ENCODE results near the gene SUN3.

SUN3 gene

DNA sequence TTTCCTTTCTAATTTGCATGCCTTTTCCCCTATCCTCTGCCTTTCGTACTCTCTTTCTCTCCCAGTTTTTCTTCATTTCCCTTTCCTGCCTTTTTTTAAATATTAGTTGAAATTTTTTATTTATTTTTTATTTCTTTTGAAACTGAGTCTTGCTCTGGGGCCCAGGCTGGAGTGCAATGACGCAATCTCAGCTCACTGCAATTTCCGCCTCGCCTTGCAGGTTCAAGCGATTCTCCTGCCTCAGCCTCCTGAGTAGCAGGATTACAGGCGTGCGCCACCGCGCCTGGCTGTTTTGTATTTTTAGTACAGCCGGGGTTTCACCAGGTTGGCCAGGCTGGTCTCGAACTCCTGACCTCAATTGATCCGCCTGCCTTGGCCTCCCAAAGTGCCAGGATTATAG is 29.5 kb downstream of the SUN3 start:
- no peaks in the 10 kb centered on the region for H3K9me3 ChIP-seq (replicated peaks; ENCODE audit: insufficient read depth, low read length)

DNA sequence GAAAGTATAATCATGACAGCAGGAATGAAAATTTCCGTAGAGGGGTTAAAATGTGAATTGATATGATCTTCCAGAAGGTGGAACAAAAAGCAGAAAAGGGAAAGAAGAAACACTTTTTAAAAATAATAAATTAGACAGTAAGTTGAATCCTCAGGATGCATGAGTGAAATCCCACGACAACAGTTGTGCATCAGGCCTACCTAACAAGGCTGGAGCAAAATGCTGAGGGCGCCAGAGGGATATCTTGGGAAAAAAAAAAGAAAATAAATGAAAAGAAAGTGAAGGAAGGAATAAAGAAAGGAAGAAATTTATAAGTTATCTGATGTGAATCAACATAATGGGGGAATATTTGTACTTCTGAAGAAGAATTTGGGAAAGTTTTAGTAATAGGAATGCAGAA is 36.5 kb downstream of the SUN3 start:
- DNase-seq = no peak
- Histone ChIP-seq H3K9ac (ENCODE audit: low read length) (peak overlapping the region; percentile 63; the same call in 1 of the 2 replicates), H3F3A (ENCODE audit: insufficient read depth, low read length) (peaks cover 14% of the 10 kb centered on the region), H3K79me2 (ENCODE audit: low read length) (no peaks in the 10 kb centered on the region), H3K4me2 (ENCODE audit: low read depth, low read length) (peak overlapping the region; percentile 76), H3K27ac (ENCODE audit: low read length) (peak overlapping the region; percentile 73), H3K4me3 (ENCODE audit: low read length) (peak overlapping the region; percentile 80), H3K36me3 (replicated peaks; ENCODE audit: insufficient read depth, low read length) (no peaks in the 10 kb centered on the region), H3K4me1 (ENCODE audit: low read length) (no peaks in the 10 kb centered on the region), H3K9me2 (replicated peaks; ENCODE audit: insufficient read depth, low read length) (no peaks in the 10 kb centered on the region), H2AFZ (ENCODE audit: low read length) (peak overlapping the region; percentile 88), H4K20me1 (ENCODE audit: insufficient read depth, low read length) (no peaks in the 10 kb centered on the region), H3K27me3 (replicated peaks; ENCODE audit: insufficient read depth, low read length) (no peaks in the 10 kb centered on the region), H3K9me3 (replicated peaks; ENCODE audit: insufficient read depth, low read length) (no peaks in the 10 kb centered on the region)
- no peak for TF ChIP-seq EZH2phosphoT487 (IDR thresholded peaks at IDR 0.05; ENCODE audit: low read length)
- no peak for TF ChIP-seq EZH2 (optimal IDR thresholded peaks at IDR 0.05; ENCODE audit: low read depth, low read length)
- no peak for TF ChIP-seq CTCF (IDR thresholded peaks at IDR 0.05; ENCODE audit: low read length)

More for the DNA sequence above, 29.5 kb downstream of the SUN3 start:
- Histone ChIP-seq H3K4me1 (ENCODE audit: low read length) (no peaks in the 10 kb centered on the region), H3F3A (ENCODE audit: insufficient read depth, low read length) (no peaks in the 10 kb centered on the region), H3K27ac (ENCODE audit: low read length) (no peak overlapping the region), H2AFZ (ENCODE audit: low read length) (no peak overlapping the region), H3K4me3 (ENCODE audit: low read length) (no peak overlapping the region), H3K79me2 (ENCODE audit: low read length) (no peaks in the 10 kb centered on the region), H4K20me1 (ENCODE audit: insufficient read depth, low read length) (no peaks in the 10 kb centered on the region), H3K27me3 (replicated peaks; ENCODE audit: insufficient read depth, low read length) (no peaks in the 10 kb centered on the region), H3K9me2 (replicated peaks; ENCODE audit: insufficient read depth, low read length) (no peaks in the 10 kb centered on the region), H3K36me3 (replicated peaks; ENCODE audit: insufficient read depth, low read length) (no peaks in the 10 kb centered on the region), H3K4me2 (ENCODE audit: low read depth, low read length) (no peak overlapping the region), H3K9ac (ENCODE audit: low read length) (no peak overlapping the region)
- TF ChIP-seq CTCF (IDR thresholded peaks at IDR 0.05; ENCODE audit: low read length) (no peak), EZH2phosphoT487 (IDR thresholded peaks at IDR 0.05; ENCODE audit: low read length) (no peak), EZH2 (optimal IDR thresholded peaks at IDR 0.05; ENCODE audit: low read depth, low read length) (no peak)
- no peak for DNase-seq

GRCh38 chr7:47991741-47992311 is 37.1 kb downstream of the SUN3 start:
- no peaks in the 10 kb centered on the region for H3K4me1 ChIP-seq (ENCODE audit: low read length)
- peak overlapping the region; percentile 63 for H3K9ac ChIP-seq (ENCODE audit: low read length)
- H2AFZ ChIP-seq (ENCODE audit: low read length) = peak overlapping the region; percentile 88
- TF ChIP-seq EZH2 (optimal IDR thresholded peaks at IDR 0.05; ENCODE audit: low read depth, low read length) (no peak), CTCF (IDR thresholded peaks at IDR 0.05; ENCODE audit: low read length) (peak; percentile 62), EZH2phosphoT487 (IDR thresholded peaks at IDR 0.05; ENCODE audit: low read length) (no peak)
- H3K27ac ChIP-seq (ENCODE audit: low read length) = peak overlapping the region; percentile 73
- H3K9me2 ChIP-seq (replicated peaks; ENCODE audit: insufficient read depth, low read length) = no peaks in the 10 kb centered on the region
- H3K9me3 ChIP-seq (replicated peaks; ENCODE audit: insufficient read depth, low read length) = no peaks in the 10 kb centered on the region
- H3K4me2 ChIP-seq (ENCODE audit: low read depth, low read length) = peak overlapping the region; percentile 76
- peaks cover 14% of the 10 kb centered on the region for H3F3A ChIP-seq (ENCODE audit: insufficient read depth, low read length)
- no peaks in the 10 kb centered on the region for H4K20me1 ChIP-seq (ENCODE audit: insufficient read depth, low read length)
- H3K79me2 ChIP-seq (ENCODE audit: low read length) = no peaks in the 10 kb centered on the region
- peak overlapping the region; percentile 80 for H3K4me3 ChIP-seq (ENCODE audit: low read length)
- no peaks in the 10 kb centered on the region for H3K36me3 ChIP-seq (replicated peaks; ENCODE audit: insufficient read depth, low read length)
- DNase-seq = peak; percentile 89
- H3K27me3 ChIP-seq (replicated peaks; ENCODE audit: insufficient read depth, low read length) = no peaks in the 10 kb centered on the region

Data from MM.1S (cell line).